Kidney epithelial cell (primary cell): ENCODE measurements around the gene TTC39B. TPM values are rescaled to one million over a fixed set of nuclear protein-coding genes. Genes with fewer than 3 reads are reported as not detected.

Experiments used
- DNase-seq: peaks from one replicate; pipeline ENCODE4 v3.0.0-alpha.2; 2010; ENCODE audit warnings: low read depth
- H3K27me3 ChIP-seq: 2 replicates; pipeline ENCODE4 v1.6.0; 2011; ENCODE audit warnings: low read length; ENCODE audit not compliant: control insufficient read depth, insufficient read depth
- H3K36me3 ChIP-seq: 2 replicates; pipeline ENCODE4 v1.5.1; 2011; ENCODE audit warnings: low read length; ENCODE audit not compliant: control insufficient read depth, insufficient read depth
- H3K4me3 ChIP-seq: 2 replicates; pipeline ENCODE4 v1.5.1; 2011; ENCODE audit warnings: low read depth, mild to moderate bottlenecking, control low read depth, low read length
- total RNA-seq: library from RNA; depleted of rRNA; stranded (reverse); fragments of >200 nt; gene quantifications from 2 replicates; pipeline ENCODE4 v1.2.3, GENCODE V29; 2015
- TF ChIP-seq, protein P1 (sequence below): IDR thresholded peaks from 2 replicates; pipeline ENCODE4 v1.5.1; 2011; ENCODE audit warnings: mild to moderate bottlenecking, moderate library complexity, low read length, control low read depth, inconsistent platforms; ENCODE audit not compliant: insufficient read depth, poor library complexity, severe bottlenecking

TTC39B gene
- total RNA-seq, 1 donor from 2014 or later, result 10.6 TPM

DNA sequence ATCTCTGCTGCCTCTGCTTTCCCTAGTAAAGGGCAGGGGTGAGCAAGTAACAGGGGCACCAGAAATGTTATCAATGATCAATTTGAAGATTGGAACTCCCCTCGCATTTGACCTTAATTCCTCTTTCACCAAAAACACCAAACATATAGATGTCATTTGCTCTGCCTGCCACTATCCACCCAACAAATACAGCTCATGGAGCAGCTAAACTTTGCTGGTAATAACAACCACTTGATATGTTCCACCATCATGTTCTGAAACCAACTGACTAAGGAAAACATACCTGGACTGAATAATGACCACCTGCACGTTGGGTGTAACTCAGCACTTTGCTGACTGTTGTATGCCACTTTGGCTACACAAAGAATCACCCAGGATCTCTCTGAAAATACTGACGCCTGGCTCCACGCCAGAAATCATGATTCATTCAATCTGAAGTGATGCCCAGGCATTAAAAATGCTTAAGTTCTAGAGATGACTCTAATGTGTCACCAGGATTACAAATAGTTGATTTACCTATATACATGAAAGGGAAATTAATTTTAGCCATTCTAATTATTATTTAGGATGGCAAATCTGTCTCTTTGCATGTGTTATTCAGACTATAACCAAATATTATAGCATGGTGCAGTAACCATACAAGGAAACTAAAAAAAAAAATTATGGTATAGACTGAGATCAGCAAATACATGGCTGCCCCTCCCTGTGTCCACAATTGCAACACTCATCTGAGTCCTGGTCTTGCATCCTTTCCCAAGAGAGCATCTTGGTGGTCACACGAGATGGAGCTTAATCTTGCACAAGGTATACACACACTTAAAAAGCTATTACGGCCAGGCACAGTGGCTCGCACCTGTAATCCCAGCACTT, 43.1 kb upstream of the TTC39B start:
- no peaks in the 10 kb centered on the region for H3K36me3 ChIP-seq
- DNase-seq, result no peak
- no peaks in the 10 kb centered on the region for H3K27me3 ChIP-seq
- TF ChIP-seq, protein P1, sequence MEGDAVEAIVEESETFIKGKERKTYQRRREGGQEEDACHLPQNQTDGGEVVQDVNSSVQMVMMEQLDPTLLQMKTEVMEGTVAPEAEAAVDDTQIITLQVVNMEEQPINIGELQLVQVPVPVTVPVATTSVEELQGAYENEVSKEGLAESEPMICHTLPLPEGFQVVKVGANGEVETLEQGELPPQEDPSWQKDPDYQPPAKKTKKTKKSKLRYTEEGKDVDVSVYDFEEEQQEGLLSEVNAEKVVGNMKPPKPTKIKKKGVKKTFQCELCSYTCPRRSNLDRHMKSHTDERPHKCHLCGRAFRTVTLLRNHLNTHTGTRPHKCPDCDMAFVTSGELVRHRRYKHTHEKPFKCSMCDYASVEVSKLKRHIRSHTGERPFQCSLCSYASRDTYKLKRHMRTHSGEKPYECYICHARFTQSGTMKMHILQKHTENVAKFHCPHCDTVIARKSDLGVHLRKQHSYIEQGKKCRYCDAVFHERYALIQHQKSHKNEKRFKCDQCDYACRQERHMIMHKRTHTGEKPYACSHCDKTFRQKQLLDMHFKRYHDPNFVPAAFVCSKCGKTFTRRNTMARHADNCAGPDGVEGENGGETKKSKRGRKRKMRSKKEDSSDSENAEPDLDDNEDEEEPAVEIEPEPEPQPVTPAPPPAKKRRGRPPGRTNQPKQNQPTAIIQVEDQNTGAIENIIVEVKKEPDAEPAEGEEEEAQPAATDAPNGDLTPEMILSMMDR, result no peak
- H3K4me3 ChIP-seq, result no peak overlapping the region

DNA sequence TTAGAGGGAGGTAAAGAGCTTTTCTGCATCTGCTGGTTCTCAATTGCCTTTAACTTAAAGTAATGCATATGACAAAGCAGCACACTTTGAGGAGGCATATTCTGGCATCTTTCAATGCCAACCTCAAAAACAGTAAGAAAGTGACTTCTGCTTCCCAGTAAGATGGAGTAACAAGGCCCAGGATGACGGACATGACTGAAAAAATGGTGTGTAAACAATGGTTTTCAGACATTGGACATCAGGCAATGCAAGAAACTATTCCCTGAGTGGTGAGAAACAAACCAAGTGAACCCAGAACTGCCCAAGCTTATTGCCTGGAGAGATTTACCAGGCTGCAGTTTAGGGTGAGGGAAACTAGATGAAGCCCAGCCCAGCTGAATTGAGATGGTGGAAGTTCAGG, 39.8 kb upstream of the TTC39B start:
- TF ChIP-seq, protein P1, result no peak
- no peaks in the 10 kb centered on the region for H3K36me3 ChIP-seq

GRCh38 chr9:15344191-15344590, 37.2 kb upstream of the TTC39B start:
- TF ChIP-seq, protein P1, result no peak
- Histone ChIP-seq H3K4me3 (no peak overlapping the region), H3K36me3 (no peaks in the 10 kb centered on the region), H3K27me3 (no peaks in the 10 kb centered on the region)
- DNase-seq, result no peak

More for the DNA sequence above, 39.8 kb upstream of the TTC39B start:
- no peak overlapping the region for H3K4me3 ChIP-seq
- no peaks in the 10 kb centered on the region for H3K27me3 ChIP-seq
- DNase-seq, result no peak

GRCh38 chr9:15333376-15333881, 26.4 kb upstream of the TTC39B start:
- Histone ChIP-seq H3K4me3 (no peak overlapping the region), H3K27me3 (no peaks in the 10 kb centered on the region), H3K36me3 (no peaks in the 10 kb centered on the region)
- DNase-seq, result no peak
- TF ChIP-seq, protein P1, result no peak

DNA sequence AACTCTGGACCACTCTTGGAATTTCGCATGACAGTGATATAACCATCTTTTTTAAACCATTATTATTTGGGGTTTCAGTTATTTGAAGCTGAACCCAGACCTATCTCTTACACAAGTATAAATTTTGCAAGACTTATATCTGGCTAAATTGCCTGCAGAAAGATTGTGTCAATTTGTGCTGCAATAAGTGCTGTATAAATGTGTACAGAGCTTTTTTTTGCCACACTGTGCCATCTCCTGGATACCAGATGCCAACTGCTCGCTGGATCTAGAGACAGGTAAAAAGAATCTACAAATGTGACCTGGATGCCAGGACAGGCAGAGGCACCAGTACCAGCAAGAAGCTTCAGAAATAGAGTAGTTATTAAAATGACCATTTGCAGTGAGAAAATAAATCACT, 25.9 kb upstream of the TTC39B start:
- TF ChIP-seq, protein P1, result no peak
- no peak for DNase-seq
- H3K4me3 ChIP-seq, result no peak overlapping the region
- H3K27me3 ChIP-seq, result no peaks in the 10 kb centered on the region
- H3K36me3 ChIP-seq, result no peaks in the 10 kb centered on the region
